PC-9 (cell line): Measurements from ENCODE around the gene RNF148. TPM values are rescaled to one million over a fixed set of nuclear protein-coding genes. Genes with fewer than 3 reads are reported as not detected.

ENCODE experiments used
- Bru-seq: library from RNA; stranded (reverse); fragments of 400-500 nt; gene quantifications from one replicate; lab custom pipeline; 2021; lab: Mats Ljungman, UMichigan
- BruChase-seq, 2 experiments: library from RNA; stranded (reverse); fragments of 400-500 nt; gene quantifications; one replicate each; lab custom pipeline; 2021; lab: Mats Ljungman, UMichigan
- BruUV-seq: library from RNA; stranded (reverse); fragments of 400-500 nt; replicated peaks from 2 replicates; lab custom pipeline; 2021; lab: Mats Ljungman, UMichigan
- CTCF ChIA-PET: fragments of 300-600 bp; sonication (Branson Sonifier 250); formaldehyde crosslinking; loops from one replicate; lab custom pipeline; 2022; ENCODE audit warnings: antibody characterized with exemption; lab: Charles Lee
- POLR2A ChIA-PET: fragments of 300-600 bp; sonication (Branson Sonifier 250); formaldehyde crosslinking; loops from one replicate; lab custom pipeline; 2022; ENCODE audit warnings: antibody characterized with exemption; ENCODE audit not compliant: unreplicated experiment; lab: Charles Lee
- DNase-seq, 2 experiments: peaks; one replicate each; pipeline versions ENCODE4 v3.0.0 to v3.0.0-alpha.2; 2015 to 2022; ENCODE audit warnings: mixed read lengths in 1 of 2
- H2AFZ ChIP-seq: fragments of 200-600 bp; sonication (generic); 2 replicates; pipeline ENCODE4 v1.8.1; 2017; ENCODE audit warnings: antibody characterized with exemption
- H3F3A ChIP-seq: fragments of 200-600 bp; sonication (generic); 2 replicates; pipeline ENCODE4 v1.8.1; 2017; ENCODE audit warnings: antibody characterized with exemption, mild to moderate bottlenecking, low read depth; ENCODE audit not compliant: insufficient read depth
- H3K27ac ChIP-seq: fragments of 200-600 bp; sonication (generic); 2 replicates; pipeline ENCODE4 v1.6.1; 2016; ENCODE audit warnings: mixed run types
- H3K27me3 ChIP-seq: fragments of 200-600 bp; sonication (generic); 2 replicates; pipeline ENCODE4 v1.6.1; 2016; ENCODE audit warnings: low read depth, mixed run types; ENCODE audit not compliant: insufficient read depth
- H3K36me3 ChIP-seq: fragments of 200-600 bp; sonication (generic); 2 replicates; pipeline ENCODE4 v1.6.1; 2016; ENCODE audit warnings: low read depth, mixed run types
- H3K4me1 ChIP-seq: fragments of 200-600 bp; sonication (generic); replicated peaks from 2 replicates; pipeline ENCODE4 v1.6.1; 2016; ENCODE audit warnings: mixed run types; ENCODE audit not compliant: insufficient read depth
- H3K4me2 ChIP-seq: fragments of 200-600 bp; sonication (generic); 2 replicates; pipeline ENCODE4 v1.6.1; 2017; ENCODE audit warnings: mixed run types
- H3K4me3 ChIP-seq: fragments of 200-600 bp; sonication (generic); 2 replicates; pipeline ENCODE4 v1.6.1; 2016; ENCODE audit warnings: mixed run types
- H3K79me2 ChIP-seq: fragments of 200-600 bp; sonication (generic); 2 replicates; pipeline ENCODE4 v1.6.1; 2017; ENCODE audit warnings: low read depth, mixed run types
- H3K9me2 ChIP-seq: fragments of 200-600 bp; sonication (generic); 2 replicates; pipeline ENCODE4 v1.8.1; 2017; ENCODE audit warnings: mild to moderate bottlenecking; ENCODE audit not compliant: insufficient read depth
- H3K9me3 ChIP-seq: fragments of 200-600 bp; sonication (generic); 2 replicates; pipeline ENCODE4 v1.8.1; 2016; ENCODE audit warnings: low read depth; ENCODE audit not compliant: insufficient read depth
- H4K20me1 ChIP-seq: fragments of 200-600 bp; sonication (generic); 2 replicates; pipeline ENCODE4 v1.8.1; 2017; ENCODE audit not compliant: insufficient read depth
- CTCF ChIP-seq: fragments of 200-600 bp; sonication (generic); conservative IDR thresholded peaks from 2 replicates; pipeline ENCODE4 v1.6.1; 2017; ENCODE audit warnings: mixed run types, antibody characterized with exemption, mild to moderate bottlenecking, moderate library complexity
- EZH2 ChIP-seq: fragments of 200-600 bp; sonication (generic); IDR thresholded peaks from 2 replicates; pipeline ENCODE4 v1.8.0; 2017; ENCODE audit warnings: antibody characterized with exemption, low read depth
- intact Hi-C: fragments of 100-400 bp; cut with micrococcal nuclease; formaldehyde crosslinking; loops from one replicate; pipeline ENCODE4 v1.10.0; 2022; ENCODE audit not compliant: unreplicated experiment
- long read RNA-seq: library from polyadenylated mRNA; stranded (forward); transcript quantifications from one replicate; pipeline ENCODE4 v2.0.0, GENCODE V29; 2022
- total RNA-seq: library from RNA; stranded (reverse); gene quantifications from 2 replicates; pipeline ENCODE4 v1.2.3, GENCODE V29; 2021

RNF148 gene
- total RNA-seq (0.70 and 0.72 TPM in 2 replicates), Bru-seq, nascent RNA (percentile 62 among the genes with signal in this experiment), BruChase-seq, experiment 1, labeled RNA remaining after a 2-hour chase (percentile 40 among the genes with signal in this experiment), BruChase-seq, experiment 2, labeled RNA remaining after a 6-hour chase (percentile 47 among the genes with signal in this experiment)
- long read RNA-seq: 0 reads

GRCh38 chr7:122702872-122703510, at the start of gene RNF148:
Gene RNF148, minus strand, starts transcription at chr7:122702922. Its CDS starts 172 bp downstream, at chr7:122702750.
- Histone ChIP-seq H3K27ac (no peak within 1 kb of the TSS), H3F3A (no peaks in the 10 kb centered on the region), H4K20me1 (no peaks in the 10 kb centered on the region), H3K27me3 (no peaks in the 10 kb centered on the region), H3K4me1 (no peaks in the 10 kb centered on the region), H3K36me3 (no peaks in the 10 kb centered on the region), H3K79me2 (no peaks in the 10 kb centered on the region), H3K4me3 (no peak within 1 kb of the TSS), H3K4me2 (no peak within 1 kb of the TSS), H3K9me3 (no peaks in the 10 kb centered on the region), H2AFZ (no peak within 1 kb of the TSS), H3K9me2 (no peaks in the 10 kb centered on the region)
- intact Hi-C loops: no loop called here
- ChIA-PET POLR2A (no interaction called here), CTCF (no interaction called here)
- DNase-seq: no peak
- TF ChIP-seq EZH2 (no peak), CTCF (no peak)
- BruUV-seq: no TSS peak

GRCh38 chr7:122750389-122750788, 47.7 kb upstream of the RNF148 start:
- H3K9me3 ChIP-seq: no peaks in the 10 kb centered on the region
- no peaks in the 10 kb centered on the region for H3F3A ChIP-seq
- H3K36me3 ChIP-seq: no peaks in the 10 kb centered on the region
- no peaks in the 10 kb centered on the region for H3K79me2 ChIP-seq
- intact Hi-C loops: no loop called here
- no peak overlapping the region for H3K27ac ChIP-seq
- ChIA-PET CTCF (no interaction called here), POLR2A (no interaction called here)
- no peak overlapping the region for H3K4me2 ChIP-seq
- H2AFZ ChIP-seq: no peak overlapping the region
- DNase-seq: no peak
- BruUV-seq: no TSS peak
- TF ChIP-seq CTCF: no peak
- TF ChIP-seq EZH2: no peak
- H3K4me3 ChIP-seq: no peak overlapping the region
- no peaks in the 10 kb centered on the region for H3K27me3 ChIP-seq
- no peaks in the 10 kb centered on the region for H4K20me1 ChIP-seq
- no peaks in the 10 kb centered on the region for H3K9me2 ChIP-seq
- no peaks in the 10 kb centered on the region for H3K4me1 ChIP-seq

- ChIA-PET CTCF (no interaction called here), POLR2A (no interaction called here)
- H3K9me3 ChIP-seq: no peaks in the 10 kb centered on the region
- DNase-seq: no peak
- TF ChIP-seq EZH2 (no peak), CTCF (no peak)
- no peaks in the 10 kb centered on the region for H4K20me1 ChIP-seq
- intact Hi-C loops: no loop called here
- H3K9me2 ChIP-seq: no peaks in the 10 kb centered on the region
- H2AFZ ChIP-seq: no peak overlapping the region
- H3K79me2 ChIP-seq: no peaks in the 10 kb centered on the region
- H3K4me1 ChIP-seq: no peaks in the 10 kb centered on the region
- no peaks in the 10 kb centered on the region for H3F3A ChIP-seq
- H3K4me2 ChIP-seq: no peak overlapping the region
- BruUV-seq: no TSS peak
- no peak overlapping the region for H3K4me3 ChIP-seq
- no peaks in the 10 kb centered on the region for H3K27me3 ChIP-seq
- H3K36me3 ChIP-seq: no peaks in the 10 kb centered on the region
- no peak overlapping the region for H3K27ac ChIP-seq
These were observed 45.5 kb upstream of the RNF148 start for GRCh38 chr7:122748195-122748594.
